Right lobe of liver (tissue), 6 donors: Measurements from ENCODE around the gene CDC42BPB. TPM values are rescaled to one million over a fixed set of nuclear protein-coding genes. Genes with fewer than 3 reads are reported as not detected.

Experiments used
- ATAC-seq, 4 donors: fragments of 200-7000 bp; cut with Tn5 transposase; one replicate each; pipeline ENCODE4 v1.9.1; 2020; ENCODE audit warnings: mild to moderate bottlenecking in 4 of 4, moderate library complexity in 4 of 4
- DNase-seq, 3 donors: peaks; one replicate each; pipeline ENCODE4 v3.0.0-alpha.2; 2020
- H3K27ac ChIP-seq, 3 donors: fragments of 200-600 bp; one replicate each; pipeline ENCODE4 v1.8.0; 2022
- H3K27me3 ChIP-seq, 2 donors: fragments of 200-600 bp; one replicate each; pipeline ENCODE4 v1.8.0; 2022
- H3K36me3 ChIP-seq, 4 donors: fragments of 200-600 bp; sonication (generic) in 1 of 4; one replicate each; pipeline versions ENCODE4 v1.5.1 to v1.8.0; 2017 to 2022; ENCODE audit warnings: control low read depth in 1 of 4
- H3K4me1 ChIP-seq, 4 donors: fragments of 200-600 bp; sonication (generic) in 1 of 4; one replicate each; pipeline versions ENCODE4 v1.5.1 to v1.8.0; 2017 to 2022; ENCODE audit warnings: control low read depth in 1 of 4
- H3K4me3 ChIP-seq, 3 donors: fragments of 200-600 bp; one replicate each; pipeline ENCODE4 v1.8.0; 2022
- H3K9me3 ChIP-seq, 4 donors: fragments of 200-600 bp; sonication (generic) in 1 of 4; one replicate each; pipeline versions ENCODE4 v1.5.1 to v1.8.0; 2017 to 2022; ENCODE audit warnings: control low read depth in 1 of 4
- POLR2A ChIP-seq: fragments of 450-650 bp; IDR thresholded peaks from one replicate; pipeline ENCODE4 v1.6.1; 2017; ENCODE audit warnings: antibody characterized with exemption, mild to moderate bottlenecking
- WGBS: methylation state at CpG from one replicate; pipeline ENCODE4 v1.1.6; 2018; ENCODE audit warnings: low coverage, low lambda C conversion rate; ENCODE audit not compliant: insufficient coverage; ENCODE audit errors: missing lambda C conversion rate; 5-methylcytosine and 5-hydroxymethylcytosine counted together
- intact Hi-C, 2 donors: fragments of 100-400 bp; cut with DNase I; formaldehyde crosslinking; loops; one replicate each; pipeline versions ENCODE4 v1.11.2 to v1.14.1; 2022
- total RNA-seq, 6 experiments: library from RNA; depleted of rRNA in 2 of 6; stranded (reverse); fragments of >200 nt in 2 of 6; fragmentation: NEBNext Ultra II Directional in 3 of 6; extraction: Animal tissue kit (Norgen Biotek cat#: 25700) in 3 of 6; gene quantifications; one replicate each; pipeline versions ENCODE4 v1.1.0 to v1.2.4, GENCODE V29; 2016 to 2023
- TF ChIP-seq, protein P1 (sequence below), 4 donors: fragments of 200-600 bp in 3 of 4; fragments of 450-650 bp in 1 of 4; IDR thresholded peaks; one replicate each; pipeline versions ENCODE4 v1.5.1 to v1.8.0; 2016 to 2022; ENCODE audit warnings: antibody characterized with exemption in 4 of 4, mild to moderate bottlenecking in 2 of 4
- donor health status: DM: no; HTN: yes; CAD: no.
- donor health status: DM: no; HTN: no; CAD: no.
- donor health status: DM: no; HTN: no; CAD: no.
- donor health status: DM: no; HTN: yes; CAD: no.
- donor health status: DM: no; HTN: yes; CAD: no.

The CDC42BPB gene
- total RNA-seq, 6 experiments from 2014 or later, result 38.4 to 55.5 (median 43.0) TPM

DNA sequence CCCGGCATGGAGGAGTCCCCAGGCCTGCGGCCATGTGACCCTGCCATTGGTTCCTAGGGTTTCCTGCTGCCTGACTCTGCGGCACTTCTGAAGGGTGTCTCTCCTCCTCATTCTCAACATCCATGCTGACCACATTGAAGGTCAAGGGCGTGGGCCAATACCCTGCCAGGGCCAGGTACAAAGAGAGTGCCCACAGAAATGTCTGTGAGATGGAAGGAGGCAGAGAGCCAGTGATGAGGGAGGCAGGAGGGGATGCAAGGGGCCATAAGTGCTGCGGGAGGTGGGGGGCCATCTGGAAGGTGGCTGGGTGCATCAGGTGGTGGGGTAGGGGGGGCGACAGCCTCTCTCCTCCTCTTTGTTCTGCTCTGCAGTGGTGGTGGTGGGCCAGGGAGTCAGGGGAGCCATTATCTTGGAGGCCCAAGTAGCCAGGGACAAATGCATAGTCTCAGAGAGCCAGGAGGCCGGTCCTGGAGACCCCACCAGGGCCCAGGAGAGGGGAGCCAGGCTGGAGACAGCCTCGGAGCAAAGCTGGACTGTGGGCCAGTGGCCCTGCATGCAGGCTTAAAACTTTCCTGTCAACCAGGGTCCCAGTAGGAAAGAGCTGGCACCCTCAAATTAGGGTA lies 13.0 kb upstream of the CDC42BPB start:
- TF ChIP-seq POLR2A, result no peak
- TF ChIP-seq, protein P1, sequence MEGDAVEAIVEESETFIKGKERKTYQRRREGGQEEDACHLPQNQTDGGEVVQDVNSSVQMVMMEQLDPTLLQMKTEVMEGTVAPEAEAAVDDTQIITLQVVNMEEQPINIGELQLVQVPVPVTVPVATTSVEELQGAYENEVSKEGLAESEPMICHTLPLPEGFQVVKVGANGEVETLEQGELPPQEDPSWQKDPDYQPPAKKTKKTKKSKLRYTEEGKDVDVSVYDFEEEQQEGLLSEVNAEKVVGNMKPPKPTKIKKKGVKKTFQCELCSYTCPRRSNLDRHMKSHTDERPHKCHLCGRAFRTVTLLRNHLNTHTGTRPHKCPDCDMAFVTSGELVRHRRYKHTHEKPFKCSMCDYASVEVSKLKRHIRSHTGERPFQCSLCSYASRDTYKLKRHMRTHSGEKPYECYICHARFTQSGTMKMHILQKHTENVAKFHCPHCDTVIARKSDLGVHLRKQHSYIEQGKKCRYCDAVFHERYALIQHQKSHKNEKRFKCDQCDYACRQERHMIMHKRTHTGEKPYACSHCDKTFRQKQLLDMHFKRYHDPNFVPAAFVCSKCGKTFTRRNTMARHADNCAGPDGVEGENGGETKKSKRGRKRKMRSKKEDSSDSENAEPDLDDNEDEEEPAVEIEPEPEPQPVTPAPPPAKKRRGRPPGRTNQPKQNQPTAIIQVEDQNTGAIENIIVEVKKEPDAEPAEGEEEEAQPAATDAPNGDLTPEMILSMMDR (IDR thresholded peaks at IDR 0.05), result no peak
- Histone ChIP-seq H3K9me3 (no peaks in the 10 kb centered on the region), H3K36me3 (no peaks in the 10 kb centered on the region), H3K27ac (no peak overlapping the region), H3K4me3 (no peak overlapping the region), H3K4me1 (peaks cover 0 to 7% (median 0%) of the 10 kb centered on the region in 4 donors), H3K27me3 (no peaks in the 10 kb centered on the region)
- DNase-seq (no peak), ATAC-seq (no peak)
- 92% methylated on average over 2 of the region's 8 CpGs for whole genome bisulfite sequencing
- intact Hi-C loops, result loop anchor here in 1 of 2 donors (10.0 kb wide), 1 partner anchor 224 kb away; no protein-coding TSS in a partner anchor

GRCh38 chr14:103068351-103069073 lies 11.2 kb upstream of the CDC42BPB start:
- intact Hi-C loops, result no loop called here
- Histone ChIP-seq H3K27me3 (no peaks in the 10 kb centered on the region), H3K4me3 (no peak overlapping the region), H3K9me3 (no peaks in the 10 kb centered on the region), H3K27ac (no peak overlapping the region), H3K36me3 (no peaks in the 10 kb centered on the region), H3K4me1 (no peaks in the 10 kb centered on the region)
- 80% methylated on average over 13 of the region's 22 CpGs for WGBS
- TF ChIP-seq, protein P1 (IDR thresholded peaks at IDR 0.05), result no peak
- no peak for TF ChIP-seq POLR2A
- DNase-seq (no peak), ATAC-seq (no peak)

DNA sequence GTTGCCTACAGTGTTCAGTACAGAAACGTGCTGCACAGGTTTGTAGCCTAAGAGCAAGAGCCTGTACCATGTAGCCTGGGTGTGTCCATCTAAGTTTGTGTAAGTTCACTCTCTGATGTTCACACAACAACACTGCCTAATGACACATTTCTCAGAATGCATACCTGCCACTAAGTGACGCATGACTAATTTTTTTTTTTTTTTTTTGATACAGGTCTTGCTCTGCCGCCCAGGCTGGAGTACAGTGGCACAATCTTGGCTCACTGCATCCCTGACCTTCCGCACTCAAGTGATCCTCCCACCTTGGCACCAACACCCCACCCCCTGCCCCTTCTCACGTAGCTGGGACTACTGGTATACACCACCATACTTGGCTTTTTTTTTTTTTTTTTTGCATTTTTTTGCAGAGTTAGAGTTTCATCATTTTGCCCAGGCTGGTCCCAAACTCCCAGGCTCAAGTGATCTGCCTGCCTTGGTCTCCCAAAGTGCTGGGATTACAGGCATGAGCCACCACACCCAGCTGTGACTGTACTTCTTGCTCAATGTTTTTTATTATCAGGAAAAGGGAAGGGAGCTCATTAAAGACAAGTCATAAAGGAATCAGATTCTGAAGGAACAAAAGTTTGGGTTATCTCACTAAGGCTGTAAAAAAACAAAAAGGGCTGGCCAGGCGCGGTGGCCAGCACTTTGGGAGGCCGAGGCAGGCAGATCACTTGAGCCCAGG lies 10.0 kb upstream of the CDC42BPB start:
- Histone ChIP-seq H3K27me3 (no peaks in the 10 kb centered on the region), H3K4me1 (no peaks in the 10 kb centered on the region), H3K36me3 (no peaks in the 10 kb centered on the region), H3K9me3 (no peaks in the 10 kb centered on the region), H3K4me3 (no peak overlapping the region), H3K27ac (no peak overlapping the region)
- intact Hi-C loops, result no loop called here
- DNase-seq, result no peak
- WGBS, result 85% methylated on average over 7 of the region's 8 CpGs
- ATAC-seq, result no peak
- TF ChIP-seq POLR2A, result no peak
- TF ChIP-seq, protein P1 (IDR thresholded peaks at IDR 0.05), result no peak

GRCh38 chr14:103066399-103066798 lies 9.1 kb upstream of the CDC42BPB start:
- no peak overlapping the region for H3K4me3 ChIP-seq
- no peak for TF ChIP-seq POLR2A
- TF ChIP-seq, protein P1 (IDR thresholded peaks at IDR 0.05), result no peak
- ATAC-seq, result peak; percentile 30 to 56 (median 46)
- H3K9me3 ChIP-seq, result no peaks in the 10 kb centered on the region
- H3K27ac ChIP-seq, result no peak overlapping the region
- WGBS, result 80% methylated on average over 4 of the region's 9 CpGs
- H3K4me1 ChIP-seq, result no peaks in the 10 kb centered on the region
- intact Hi-C loops, result no loop called here
- no peaks in the 10 kb centered on the region for H3K36me3 ChIP-seq
- peak in 1 of 3 donors; percentile 65 for DNase-seq
- no peaks in the 10 kb centered on the region for H3K27me3 ChIP-seq
